Neural progenitor cell (in vitro differentiated cells): ENCODE measurements around the gene TMEM100. TPM values are rescaled to one million over a fixed set of nuclear protein-coding genes. Genes with fewer than 3 reads are reported as not detected.

Experiments used
- DNase-seq: peaks from one replicate; pipeline ENCODE4 v3.0.0-alpha.2; 2016; ENCODE audit warnings: low spot score
- H2AFZ ChIP-seq: fragments of 200-600 bp; sonication (generic); replicated peaks from 2 replicates; pipeline ENCODE4 v1.6.1; 2016; ENCODE audit warnings: antibody characterized with exemption
- H3F3A ChIP-seq: fragments of 200-600 bp; sonication (generic); 2 replicates; pipeline ENCODE4 v1.6.1; 2016; ENCODE audit warnings: antibody characterized with exemption, low read depth
- H3K27ac ChIP-seq: fragments of 200-600 bp; sonication (generic); 2 replicates; pipeline ENCODE4 v1.5.1; 2016; ENCODE audit warnings: mild to moderate bottlenecking
- H3K27me3 ChIP-seq: fragments of 200-600 bp; sonication (generic); 2 replicates; pipeline ENCODE4 v1.6.1; 2016; ENCODE audit warnings: mild to moderate bottlenecking, moderate library complexity
- H3K36me3 ChIP-seq: fragments of 200-600 bp; sonication (generic); 2 replicates; pipeline ENCODE4 v1.5.1; 2016
- H3K4me1 ChIP-seq: fragments of 200-600 bp; sonication (generic); 2 replicates; pipeline ENCODE4 v1.6.1; 2016; ENCODE audit warnings: mixed run types
- H3K4me2 ChIP-seq: fragments of 200-600 bp; sonication (generic); 2 replicates; pipeline ENCODE4 v1.6.1; 2016
- H3K4me3 ChIP-seq: fragments of 200-600 bp; sonication (generic); 2 replicates; pipeline ENCODE4 v1.5.1; 2016
- H3K79me2 ChIP-seq: fragments of 200-600 bp; sonication (generic); 2 replicates; pipeline ENCODE4 v1.6.1; 2016; ENCODE audit warnings: low read depth
- H3K9ac ChIP-seq: fragments of 200-600 bp; sonication (generic); 2 replicates; pipeline ENCODE4 v1.6.1; 2016
- H3K9me3 ChIP-seq: fragments of 200-600 bp; sonication (generic); 2 replicates; pipeline ENCODE4 v1.5.1; 2016; ENCODE audit warnings: low read depth
- H4K20me1 ChIP-seq: fragments of 200-600 bp; sonication (generic); 2 replicates; pipeline ENCODE4 v1.6.1; 2016; ENCODE audit warnings: low read depth
- H3K27ac Mint-ChIP-seq: 3 replicates; pipeline ENCODE4 v1.8.0; 2021; ENCODE audit warnings: mixed read lengths
- H3K27me3 Mint-ChIP-seq: 2 replicates; pipeline ENCODE4 v1.8.0; 2022; ENCODE audit warnings: low read depth, mild to moderate bottlenecking, inconsistent platforms, moderate library complexity, mixed read lengths; ENCODE audit not compliant: insufficient read depth
- H3K36me3 Mint-ChIP-seq: 3 replicates; pipeline ENCODE4 v1.8.0; 2021; ENCODE audit warnings: mixed read lengths
- H3K4me1 Mint-ChIP-seq: 3 replicates; pipeline ENCODE4 v1.8.0; 2021; ENCODE audit warnings: mixed read lengths
- H3K4me3 Mint-ChIP-seq: 3 replicates; pipeline ENCODE4 v1.8.0; 2021; ENCODE audit warnings: mild to moderate bottlenecking, moderate library complexity, mixed read lengths
- H3K9me3 Mint-ChIP-seq: 3 replicates; pipeline ENCODE4 v1.8.0; 2020; ENCODE audit warnings: mixed read lengths
- CTCF ChIP-seq: fragments of 200-600 bp; sonication (generic); IDR thresholded peaks from 2 replicates; pipeline ENCODE4 v1.5.1; 2017; ENCODE audit warnings: antibody characterized with exemption, mild to moderate bottlenecking
- EZH2 ChIP-seq: fragments of 200-600 bp; sonication (generic); IDR thresholded peaks from 2 replicates; pipeline ENCODE4 v1.6.1; 2017; ENCODE audit warnings: antibody characterized with exemption, mild to moderate bottlenecking, moderate library complexity
- EZH2phosphoT487 ChIP-seq: fragments of 200-600 bp; sonication (generic); IDR thresholded peaks from 2 replicates; pipeline ENCODE4 v1.6.1; 2017; ENCODE audit warnings: antibody characterized with exemption
- total RNA-seq: library from RNA; depleted of rRNA; stranded (reverse); fragments of >200 nt; gene quantifications from 2 replicates; pipeline ENCODE4 v1.2.3, GENCODE V29; 2015; ENCODE audit warnings: low replicate concordance

The TMEM100 gene
- total RNA-seq, 1 donor from 2014 or later, result 1.2 TPM

GRCh38 chr17:55710829-55711496, 11.7 kb downstream of the TMEM100 start:
- peaks cover 19% of the 10 kb centered on the region for H3K4me1 Mint-ChIP-seq
- Histone ChIP-seq H3F3A (peaks cover 13% of the 10 kb centered on the region), H3K4me1 (peaks cover 25% of the 10 kb centered on the region), H3K27ac (no peak overlapping the region), H2AFZ (no peak overlapping the region), H3K27me3 (no peaks in the 10 kb centered on the region), H3K79me2 (no peaks in the 10 kb centered on the region), H3K9me3 (no peaks in the 10 kb centered on the region), H3K36me3 (no peaks in the 10 kb centered on the region), H3K4me3 (no peak overlapping the region), H3K9ac (no peak overlapping the region), H4K20me1 (no peaks in the 10 kb centered on the region), H3K4me2 (no peak overlapping the region)
- TF ChIP-seq EZH2 (no peak), EZH2phosphoT487 (no peak), CTCF (no peak)
- no peak overlapping the region for H3K27ac Mint-ChIP-seq
- H3K4me3 Mint-ChIP-seq, result no peak overlapping the region
- H3K27me3 Mint-ChIP-seq, result peaks cover 6% of the 10 kb centered on the region
- H3K36me3 Mint-ChIP-seq, result no peaks in the 10 kb centered on the region
- H3K9me3 Mint-ChIP-seq, result no peaks in the 10 kb centered on the region
- no peak for DNase-seq

DNA sequence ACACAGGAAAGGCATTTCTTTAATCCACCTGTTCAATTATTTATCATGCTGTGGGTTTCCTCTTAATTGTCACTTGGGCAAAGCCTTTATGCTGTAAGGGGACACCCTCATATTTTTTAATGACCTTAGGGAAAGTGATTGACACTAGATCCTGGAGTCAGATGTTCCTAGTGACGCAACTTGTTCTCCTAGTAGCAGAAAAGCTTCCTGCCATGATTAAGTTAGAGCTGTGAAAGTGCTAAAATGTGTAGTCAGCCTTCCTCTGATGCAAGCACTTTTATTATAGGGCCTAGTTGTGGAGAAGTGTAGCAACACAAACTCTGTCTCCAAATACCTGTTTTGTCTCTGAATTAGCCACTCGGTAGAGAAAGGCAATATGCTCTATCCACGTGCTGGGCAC, 12.3 kb downstream of the TMEM100 start:
- Histone ChIP-seq H3K27ac (no peak overlapping the region), H3K9ac (no peak overlapping the region), H3K4me1 (peaks cover 25% of the 10 kb centered on the region), H3K27me3 (no peaks in the 10 kb centered on the region), H3K4me2 (no peak overlapping the region), H3F3A (peaks cover 13% of the 10 kb centered on the region), H2AFZ (no peak overlapping the region), H3K79me2 (no peaks in the 10 kb centered on the region), H4K20me1 (no peaks in the 10 kb centered on the region), H3K4me3 (no peak overlapping the region), H3K36me3 (no peaks in the 10 kb centered on the region), H3K9me3 (no peaks in the 10 kb centered on the region)
- Mint-ChIP-seq H3K27me3 (peaks cover 6% of the 10 kb centered on the region), H3K4me3 (no peak overlapping the region), H3K36me3 (no peaks in the 10 kb centered on the region), H3K4me1 (peaks cover 19% of the 10 kb centered on the region), H3K9me3 (no peaks in the 10 kb centered on the region), H3K27ac (no peak overlapping the region)
- TF ChIP-seq CTCF, result no peak
- no peak for TF ChIP-seq EZH2phosphoT487
- TF ChIP-seq EZH2, result no peak
- no peak for DNase-seq

- Mint-ChIP-seq H3K9me3 (no peaks in the 10 kb centered on the region), H3K4me3 (no peak overlapping the region)
- H3K79me2 ChIP-seq, result no peaks in the 10 kb centered on the region
Observed at GRCh38 chr17:55709984-55710383, 12.7 kb downstream of the TMEM100 start.

More at GRCh38 chr17:55709984-55710383, 12.7 kb downstream of the TMEM100 start:
- no peaks in the 10 kb centered on the region for H3K9me3 ChIP-seq
- TF ChIP-seq EZH2phosphoT487, result no peak
- TF ChIP-seq CTCF, result no peak
- TF ChIP-seq EZH2, result no peak
- peaks cover 19% of the 10 kb centered on the region for H3K4me1 Mint-ChIP-seq
- no peaks in the 10 kb centered on the region for H3K36me3 ChIP-seq
- no peak overlapping the region for H3K27ac ChIP-seq
- H2AFZ ChIP-seq, result no peak overlapping the region
- H3K4me3 ChIP-seq, result no peak overlapping the region
- H3K4me1 ChIP-seq, result peaks cover 25% of the 10 kb centered on the region
- DNase-seq, result no peak
- no peaks in the 10 kb centered on the region for H3K36me3 Mint-ChIP-seq
- no peaks in the 10 kb centered on the region for H3K27me3 ChIP-seq
- no peak overlapping the region for H3K4me2 ChIP-seq
- peaks cover 6% of the 10 kb centered on the region for H3K27me3 Mint-ChIP-seq
- no peak overlapping the region for H3K9ac ChIP-seq
- H3K27ac Mint-ChIP-seq, result no peak overlapping the region
- peaks cover 13% of the 10 kb centered on the region for H3F3A ChIP-seq
- H4K20me1 ChIP-seq, result no peaks in the 10 kb centered on the region
